CD4-positive, alpha-beta T cell (primary cell): ENCODE results near the gene FBXO36. TPM values are rescaled to one million over a fixed set of nuclear protein-coding genes. Genes with fewer than 3 reads are reported as not detected.

Experiments used
- ATAC-seq: fragments of 200-7000 bp; cut with Tn5 transposase; one replicate; pipeline ENCODE4 v1.10.0; 2022; ENCODE audit warnings: mild to moderate bottlenecking; ENCODE audit not compliant: poor library complexity
- CTCF ChIA-PET: fragments of 350-600 bp; sonication (Branson Sonifier 250); formaldehyde crosslinking; loops from one replicate; lab custom pipeline; 2021; ENCODE audit warnings: antibody characterized with exemption, inconsistent platforms; lab: Charles Lee
- POLR2A ChIA-PET: fragments of 350-600 bp; sonication (Branson Sonifier 250); formaldehyde crosslinking; loops from one replicate; lab custom pipeline; 2021; ENCODE audit warnings: antibody characterized with exemption, inconsistent platforms; lab: Charles Lee
- DNase-seq, 14 experiments: peaks; one replicate each; pipeline ENCODE4 v3.0.0-alpha.2; 2013 to 2020; ENCODE audit warnings: mixed read lengths in 2 of 14
- H3K27ac ChIP-seq, 2 donors: one replicate each; pipeline versions ENCODE4 v1.5.1 to v1.7.0; 2013; ENCODE audit warnings: low read length in 2 of 2, low read depth in 1 of 2, mild to moderate bottlenecking in 1 of 2
- H3K27me3 ChIP-seq, 2 experiments: 1 replicate in 1 of 2; 2 replicates in 1 of 2; pipeline versions ENCODE4 v1.6.1 to v1.7.0; 2013; ENCODE audit warnings: low read length in 2 of 2, control low read depth in 1 of 2, mild to moderate bottlenecking in 1 of 2, moderate library complexity in 1 of 2; ENCODE audit not compliant: insufficient read depth in 2 of 2, control insufficient read depth in 1 of 2
- H3K36me3 ChIP-seq: one replicate; pipeline ENCODE4 v1.6.1; 2013; ENCODE audit warnings: low read length, control low read depth; ENCODE audit not compliant: insufficient read depth
- H3K4me1 ChIP-seq: one replicate; pipeline ENCODE4 v1.6.1; 2013; ENCODE audit warnings: low read length, control low read depth; ENCODE audit not compliant: insufficient read depth
- H3K4me3 ChIP-seq: one replicate; pipeline ENCODE4 v1.5.1; 2013; ENCODE audit warnings: mild to moderate bottlenecking, low read length, moderate library complexity
- H3K9me3 ChIP-seq, 2 experiments: 1 replicate in 1 of 2; 2 replicates in 1 of 2; pipeline versions ENCODE4 v1.6.1 to v1.7.0; 2013; ENCODE audit warnings: low read length in 2 of 2, mild to moderate bottlenecking in 2 of 2, control low read depth in 1 of 2, moderate library complexity in 1 of 2; ENCODE audit not compliant: control insufficient read depth in 1 of 2, insufficient read depth in 1 of 2
- H3K27ac Mint-ChIP-seq: one replicate; pipeline ENCODE4 v1.8.0; 2020; ENCODE audit warnings: mixed read lengths
- H3K27me3 Mint-ChIP-seq: one replicate; pipeline ENCODE4 v1.8.0; 2021; ENCODE audit warnings: mixed read lengths
- H3K36me3 Mint-ChIP-seq: one replicate; pipeline ENCODE4 v1.8.0; 2021; ENCODE audit warnings: low read depth, mixed read lengths
- H3K4me1 Mint-ChIP-seq: one replicate; pipeline ENCODE4 v1.8.0; 2021; ENCODE audit warnings: low read depth, mixed read lengths
- H3K4me3 Mint-ChIP-seq: one replicate; pipeline ENCODE4 v1.8.0; 2020; ENCODE audit warnings: mild to moderate bottlenecking, mixed read lengths
- H3K9me3 Mint-ChIP-seq: one replicate; pipeline ENCODE4 v1.8.0; 2020; ENCODE audit warnings: mixed read lengths
- intact Hi-C, 2 experiments: fragments of 100-400 bp; cut with DNase I in 1 of 2; cut with micrococcal nuclease in 1 of 2; formaldehyde crosslinking; loops; one replicate each; pipeline versions ENCODE4 v1.15.1 to v1.9.0; 2023 to 2025; cut with DNase I, micrococcal nuclease
- total RNA-seq, 174 experiments: library from RNA in 2 of 174; stranded (reverse) in 2 of 174; gene quantifications; one replicate each; pipeline ENCODE4 v1.2.3 and lab custom pipeline; 2021 to 2026
- TF ChIP-seq, protein P1 (sequence below): fragments of 200-600 bp; IDR thresholded peaks from one replicate; pipeline ENCODE4 v1.8.0; 2022; ENCODE audit warnings: antibody characterized with exemption, mild to moderate bottlenecking

FBXO36 gene
- total RNA-seq, 2 experiments from 2014 or later = 0.52 to 0.84 TPM

DNA sequence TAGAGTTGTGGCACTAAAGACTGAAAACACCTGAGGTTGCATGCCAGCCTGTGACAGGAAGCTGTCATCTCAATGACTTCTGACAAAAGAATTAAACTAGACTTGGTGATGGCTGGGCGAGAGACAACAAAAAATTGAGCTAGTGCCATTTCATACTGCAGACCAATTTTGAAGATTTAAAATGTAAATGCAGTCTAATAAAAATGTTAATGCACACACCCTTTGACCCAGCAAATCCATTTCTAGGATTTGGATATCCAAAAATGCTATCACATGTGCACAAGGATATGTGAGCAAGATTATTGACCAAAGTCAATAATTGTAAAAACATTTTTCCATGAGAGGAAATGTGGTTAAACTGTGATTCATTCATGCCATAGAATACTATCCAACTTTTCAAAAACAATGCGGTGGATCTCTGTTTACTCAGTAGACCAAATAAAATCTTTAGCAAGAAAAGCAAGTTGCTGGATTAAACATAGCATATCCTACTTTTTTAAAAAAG, 5.6 kb downstream of the FBXO36 start:
- Mint-ChIP-seq H3K4me3 (no peak overlapping the region), H3K4me1 (peaks cover 13% of the 10 kb centered on the region), H3K36me3 (peaks cover 3% of the 10 kb centered on the region), H3K27me3 (no peaks in the 10 kb centered on the region), H3K27ac (no peak overlapping the region), H3K9me3 (no peaks in the 10 kb centered on the region)
- Histone ChIP-seq H3K27me3 (no peaks in the 10 kb centered on the region), H3K27ac (no peak overlapping the region), H3K9me3 (no peaks in the 10 kb centered on the region), H3K36me3 (no peaks in the 10 kb centered on the region), H3K4me1 (peaks cover 4% of the 10 kb centered on the region), H3K4me3 (no peak overlapping the region)
- TF ChIP-seq, protein P1, sequence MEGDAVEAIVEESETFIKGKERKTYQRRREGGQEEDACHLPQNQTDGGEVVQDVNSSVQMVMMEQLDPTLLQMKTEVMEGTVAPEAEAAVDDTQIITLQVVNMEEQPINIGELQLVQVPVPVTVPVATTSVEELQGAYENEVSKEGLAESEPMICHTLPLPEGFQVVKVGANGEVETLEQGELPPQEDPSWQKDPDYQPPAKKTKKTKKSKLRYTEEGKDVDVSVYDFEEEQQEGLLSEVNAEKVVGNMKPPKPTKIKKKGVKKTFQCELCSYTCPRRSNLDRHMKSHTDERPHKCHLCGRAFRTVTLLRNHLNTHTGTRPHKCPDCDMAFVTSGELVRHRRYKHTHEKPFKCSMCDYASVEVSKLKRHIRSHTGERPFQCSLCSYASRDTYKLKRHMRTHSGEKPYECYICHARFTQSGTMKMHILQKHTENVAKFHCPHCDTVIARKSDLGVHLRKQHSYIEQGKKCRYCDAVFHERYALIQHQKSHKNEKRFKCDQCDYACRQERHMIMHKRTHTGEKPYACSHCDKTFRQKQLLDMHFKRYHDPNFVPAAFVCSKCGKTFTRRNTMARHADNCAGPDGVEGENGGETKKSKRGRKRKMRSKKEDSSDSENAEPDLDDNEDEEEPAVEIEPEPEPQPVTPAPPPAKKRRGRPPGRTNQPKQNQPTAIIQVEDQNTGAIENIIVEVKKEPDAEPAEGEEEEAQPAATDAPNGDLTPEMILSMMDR = no peak
- ChIA-PET POLR2A (no interaction called here), CTCF (interaction anchor here (4.2 kb wide), 1 partner anchor 127 kb away, joined by 10 read pairs; no protein-coding TSS in a partner anchor)
- DNase-seq = no peak
- no peak for ATAC-seq
- intact Hi-C loops = loop anchor here in 1 of 2 experiments (10.0 kb wide), 1 partner anchor 1857 kb away; the partner anchor contains the start of genes COPS7B and PDE6D

DNA sequence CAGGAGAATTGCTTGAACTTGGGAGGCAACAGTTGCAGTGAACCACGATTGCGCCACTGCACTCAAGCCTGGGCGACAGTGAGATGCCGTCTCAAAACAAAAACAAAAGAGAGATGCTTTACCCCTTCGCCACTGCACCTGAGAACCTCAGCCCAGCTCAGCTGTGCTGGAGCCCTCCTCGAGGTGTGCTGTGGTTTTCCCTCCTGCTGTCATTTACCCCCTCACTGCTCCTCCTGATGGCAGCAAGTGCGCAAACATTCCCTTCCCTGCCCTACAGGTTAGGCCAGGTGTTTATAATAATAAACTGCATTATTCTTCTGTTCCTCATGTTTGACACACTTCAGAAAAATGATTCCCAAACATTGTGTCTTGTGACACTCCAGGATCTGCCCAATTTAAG, 8.4 kb downstream of the FBXO36 start:
- Histone ChIP-seq H3K4me1 (no peaks in the 10 kb centered on the region), H3K27ac (no peak overlapping the region), H3K27me3 (no peaks in the 10 kb centered on the region), H3K4me3 (no peak overlapping the region), H3K9me3 (no peaks in the 10 kb centered on the region), H3K36me3 (no peaks in the 10 kb centered on the region)
- DNase-seq (no peak), ATAC-seq (no peak)
- Mint-ChIP-seq H3K27me3 (no peaks in the 10 kb centered on the region), H3K4me1 (peaks cover 8% of the 10 kb centered on the region), H3K4me3 (no peak overlapping the region), H3K9me3 (no peaks in the 10 kb centered on the region), H3K36me3 (no peaks in the 10 kb centered on the region), H3K27ac (no peak overlapping the region)
- TF ChIP-seq, protein P1 = no peak
- ChIA-PET POLR2A (no interaction called here), CTCF (no interaction called here)
- intact Hi-C loops = no loop called here

DNA sequence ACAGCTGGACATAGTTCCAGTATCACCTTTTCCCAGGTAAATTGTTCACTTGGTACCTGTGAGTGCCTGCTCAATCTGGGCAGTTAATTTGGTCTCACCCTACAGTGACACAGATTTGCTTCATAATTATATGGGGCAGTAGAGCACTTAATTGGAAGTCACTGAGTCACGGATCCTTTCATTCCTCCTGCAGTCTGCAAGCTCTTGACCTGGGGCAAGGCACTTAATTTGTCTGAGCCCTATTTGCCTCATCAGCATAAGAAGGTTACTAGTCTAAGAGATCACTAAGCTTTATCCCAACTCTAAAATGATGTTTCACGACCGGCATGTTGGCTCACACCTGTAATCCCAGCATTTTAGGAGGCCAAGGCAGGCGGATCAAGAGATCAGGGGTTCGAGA, 8.9 kb downstream of the FBXO36 start:
- no peaks in the 10 kb centered on the region for H3K36me3 Mint-ChIP-seq
- no peaks in the 10 kb centered on the region for H3K27me3 ChIP-seq
- DNase-seq (no peak), ATAC-seq (no peak)
- H3K4me1 ChIP-seq = no peaks in the 10 kb centered on the region
- H3K27me3 Mint-ChIP-seq = no peaks in the 10 kb centered on the region
- POLR2A ChIA-PET = no interaction called here
- H3K9me3 Mint-ChIP-seq = no peaks in the 10 kb centered on the region
- no peak overlapping the region for H3K4me3 Mint-ChIP-seq
- no peak overlapping the region for H3K27ac Mint-ChIP-seq
- H3K27ac ChIP-seq = no peak overlapping the region
- no peaks in the 10 kb centered on the region for H3K36me3 ChIP-seq
- intact Hi-C loops = no loop called here
- peaks cover 8% of the 10 kb centered on the region for H3K4me1 Mint-ChIP-seq
- no peaks in the 10 kb centered on the region for H3K9me3 ChIP-seq
- H3K4me3 ChIP-seq = no peak overlapping the region
- CTCF ChIA-PET = no interaction called here
- TF ChIP-seq, protein P1 = no peak
